Motor neuron (in vitro differentiated cells): ENCODE data around the gene LAMTOR3. TPM values are rescaled to one million over a fixed set of nuclear protein-coding genes. Genes with fewer than 3 reads are reported as not detected.
A peak's percentile ranks its signal among the peaks of the same experiment; 100 is the strongest.
"Not testable (repeated sequence)": the region's sequence is repeated elsewhere in the genome, so short reads cannot be mapped to it uniquely, and the experiment has no call there.

Experiments used
- ATAC-seq, 8 experiments: fragments of 200-7000 bp; cut with Tn5 transposase; replicated peaks in 6 of 8; 2 replicates each; pipeline ENCODE4 v1.8.0; 2021; ENCODE audit warnings: mild to moderate bottlenecking in 8 of 8, moderate library complexity in 8 of 8
- H3K27ac ChIP-seq, 2 donors: fragments of 250-450 bp; sonication (Bioruptor Pico); 2 replicates each; pipeline ENCODE4 v1.9.0; 2021; ENCODE audit warnings: antibody characterized with exemption in 2 of 2, mild to moderate bottlenecking in 2 of 2, moderate library complexity in 1 of 2
- H3K4me1 ChIP-seq, 2 donors: fragments of 250-450 bp; sonication (Bioruptor Pico); replicated peaks in 1 of 2; 2 replicates each; pipeline ENCODE4 v1.6.1; 2021; ENCODE audit warnings: antibody characterized with exemption in 2 of 2, mild to moderate bottlenecking in 2 of 2, moderate library complexity in 1 of 2
- H3K4me3 ChIP-seq, 5 donors: fragments of 250-450 bp; sonication (Bioruptor Pico); 2 replicates each; pipeline ENCODE4 v1.9.0; 2021; ENCODE audit warnings: antibody characterized with exemption in 5 of 5, mild to moderate bottlenecking in 5 of 5, moderate library complexity in 4 of 5
- WGBS, 10 experiments: fragments of 450-650 bp; shearing (Covaris generic); methylation state at CpG; one replicate each; pipeline ENCODE4 v1.0.0; 2022; 5-methylcytosine and 5-hydroxymethylcytosine counted together
- in situ Hi-C, 9 experiments: fragments of 400-800 bp; cut with MboI; loops; one replicate each; pipeline ENCODE4 v1.15.0; 2021; ENCODE audit warnings: low sequenced_read_pairs in 9 of 9, low pct_unique_long_range_greater_than_20kb in 2 of 9; ENCODE audit not compliant: unreplicated experiment in 9 of 9
- total RNA-seq, 8 experiments: library from RNA; unstranded; fragments of 300-600 nt; gene quantifications; 2 replicates each; pipeline versions ENCODE4 v1.2.3 to v1.2.4, GENCODE V29; 2022

The LAMTOR3 gene
- total RNA-seq, 8 experiments from 2014 or later: 27.7 to 66.8 (median 41.4) TPM

GRCh38 chr4:99838927-99839326 is 55.3 kb downstream of the LAMTOR3 start:
- H3K4me3 ChIP-seq: no peak overlapping the region
- 25 to 83% (median 33%) methylated on average over 1 to 2 of the region's 2 CpGs; no CpG with 5 or more reads in 5 of the 10 experiments for WGBS, 10 experiments
- H3K27ac ChIP-seq: no peak overlapping the region
- in situ Hi-C loops: no loop called here
- no peak for ATAC-seq
- peaks cover 0 to 5% of the 10 kb centered on the region in 2 donors for H3K4me1 ChIP-seq

- no peak for ATAC-seq
- WGBS, 10 experiments: 64 to 100% (median 100%) methylated on average over 1 to 2 of the region's 2 CpGs; no CpG with 5 or more reads in 2 of the 10 experiments
- Histone ChIP-seq H3K27ac (no peak overlapping the region), H3K4me1 (no peaks in the 10 kb centered on the region), H3K4me3 (no peak overlapping the region)
- in situ Hi-C loops: no loop called here
Observed at GRCh38 chr4:99835942-99836341, 58.3 kb downstream of the LAMTOR3 start.

- H3K4me1 ChIP-seq: no peaks in the 10 kb centered on the region
- in situ Hi-C loops: no loop called here
Observed at GRCh38 chr4:99834569-99834968, 59.7 kb downstream of the LAMTOR3 start.

GRCh38 chr4:99833756-99834155 is 60.5 kb downstream of the LAMTOR3 start:
- Histone ChIP-seq H3K27ac (no peak overlapping the region), H3K4me3 (no peak overlapping the region), H3K4me1 (no peaks in the 10 kb centered on the region)
- 16 to 86% (median 50%) methylated on average over 1 to 5 of the region's 5 CpGs; no CpG with 5 or more reads in 3 of the 10 experiments for WGBS, 10 experiments
- in situ Hi-C loops: no loop called here
- no peak for ATAC-seq

More at GRCh38 chr4:99834569-99834968, 59.7 kb downstream of the LAMTOR3 start:
- Histone ChIP-seq H3K27ac (no peak overlapping the region), H3K4me3 (no peak overlapping the region)
- 50 to 98% (median 90%) methylated on average over 2 to 6 of the region's 7 CpGs; no CpG with 5 or more reads in 3 of the 10 experiments for WGBS, 10 experiments
- no peak for ATAC-seq

GRCh38 chr4:99832758-99833157 is 61.5 kb downstream of the LAMTOR3 start:
- in situ Hi-C loops: no loop called here
- H3K27ac ChIP-seq: no peak overlapping the region
- 26 to 89% (median 77%) methylated on average over 2 to 3 of the region's 3 CpGs; no CpG with 5 or more reads in 1 of the 10 experiments for WGBS, 10 experiments
- ATAC-seq: no peak
- no peaks in the 10 kb centered on the region for H3K4me1 ChIP-seq
- H3K4me3 ChIP-seq: no peak overlapping the region

- ATAC-seq: peak in 1 of 8 experiments; percentile 39
- in situ Hi-C loops: no loop called here
- no peak overlapping the region for H3K27ac ChIP-seq
- no peaks in the 10 kb centered on the region for H3K4me1 ChIP-seq
- H3K4me3 ChIP-seq: no peak overlapping the region
Observed at GRCh38 chr4:99832321-99832720, 61.9 kb downstream of the LAMTOR3 start.

- H3K27ac ChIP-seq, H3K4me3 ChIP-seq, in situ Hi-C loops, H3K4me1 ChIP-seq, ATAC-seq: not testable (repeated sequence)
- 73 to 100% (median 91%) methylated on average over 3 to 5 of the region's 5 CpGs; no CpG with 5 or more reads in 1 of the 10 experiments for WGBS, 10 experiments
Observed at GRCh38 chr4:99830051-99830450, 64.2 kb downstream of the LAMTOR3 start.

- no peak for ATAC-seq
- Histone ChIP-seq H3K4me1 (no peaks in the 10 kb centered on the region), H3K4me3 (no peak overlapping the region), H3K27ac (no peak overlapping the region)
- 0 to 100% (median 29%) methylated on average over 1 of the region's 1 CpG; no CpG with 5 or more reads in 3 of the 10 experiments for WGBS, 10 experiments
- in situ Hi-C loops: no loop called here
Observed at GRCh38 chr4:99828477-99828876, 65.8 kb downstream of the LAMTOR3 start.

Other genes starting within 250 kb of the LAMTOR3 start
- gene C4orf54, start 236.6 kb downstream of the LAMTOR3 start, total RNA-seq: under 1 TPM; under 0.01 to 0.57 (median 0.18) TPM
- gene DAPP1, start 77.6 kb downstream of the LAMTOR3 start, total RNA-seq: 1 to 10 TPM in 1 of 8 experiments, under 1 TPM in 6, not detected in 1; 0.11 to 4.9 (median 0.25) TPM
- gene DNAJB14, start 52.2 kb upstream of the LAMTOR3 start, total RNA-seq: 10 to 100 TPM; 20.4 to 60.4 (median 33.6) TPM
- 100 to 1,000 TPM; 135 to 722 (median 290) TPM for gene H2AZ1, start 55.8 kb upstream of the LAMTOR3 start, total RNA-seq